Thyroid gland (tissue), 4 donors: ENCODE data around the gene TIAM2.

Experiments
- POLR2A ChIP-seq, 2 donors: fragments of 450-650 bp; IDR thresholded peaks; one replicate each; pipeline ENCODE4 v1.6.1; 2017; ENCODE audit warnings: antibody characterized with exemption in 2 of 2, mild to moderate bottlenecking in 2 of 2, moderate library complexity in 1 of 2
- TF ChIP-seq, protein P1 (sequence below), 6 experiments: fragments of 200-600 bp in 3 of 6; fragments of 450-650 bp in 3 of 6; sonication (generic) in 3 of 6; IDR thresholded peaks; one replicate each; pipeline ENCODE4 v1.5.1; 2016 to 2019; ENCODE audit warnings: antibody characterized with exemption in 6 of 6, mild to moderate bottlenecking in 2 of 6, inconsistent platforms in 1 of 6, moderate library complexity in 1 of 6

DNA sequence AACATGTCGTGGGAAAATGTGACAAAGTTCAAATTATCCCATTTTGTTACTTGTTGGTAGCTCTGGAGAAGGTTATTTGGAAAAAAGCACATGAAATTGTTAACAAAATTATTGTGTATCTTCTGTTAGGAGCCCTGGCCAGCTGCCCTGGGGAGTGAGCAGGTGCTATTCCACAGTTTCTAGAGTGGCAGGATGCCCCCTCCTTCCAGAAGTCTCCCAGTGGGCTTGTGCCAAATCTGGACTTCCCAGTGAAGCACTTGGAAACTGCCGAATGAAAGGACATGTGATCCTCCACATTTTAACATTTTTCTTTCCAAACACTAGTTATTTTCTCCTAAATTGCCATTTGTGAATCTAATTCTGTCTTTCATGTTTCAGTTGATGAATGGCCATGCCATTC is 201.8 kb downstream of the TIAM2 start:
- TF ChIP-seq, protein P1, sequence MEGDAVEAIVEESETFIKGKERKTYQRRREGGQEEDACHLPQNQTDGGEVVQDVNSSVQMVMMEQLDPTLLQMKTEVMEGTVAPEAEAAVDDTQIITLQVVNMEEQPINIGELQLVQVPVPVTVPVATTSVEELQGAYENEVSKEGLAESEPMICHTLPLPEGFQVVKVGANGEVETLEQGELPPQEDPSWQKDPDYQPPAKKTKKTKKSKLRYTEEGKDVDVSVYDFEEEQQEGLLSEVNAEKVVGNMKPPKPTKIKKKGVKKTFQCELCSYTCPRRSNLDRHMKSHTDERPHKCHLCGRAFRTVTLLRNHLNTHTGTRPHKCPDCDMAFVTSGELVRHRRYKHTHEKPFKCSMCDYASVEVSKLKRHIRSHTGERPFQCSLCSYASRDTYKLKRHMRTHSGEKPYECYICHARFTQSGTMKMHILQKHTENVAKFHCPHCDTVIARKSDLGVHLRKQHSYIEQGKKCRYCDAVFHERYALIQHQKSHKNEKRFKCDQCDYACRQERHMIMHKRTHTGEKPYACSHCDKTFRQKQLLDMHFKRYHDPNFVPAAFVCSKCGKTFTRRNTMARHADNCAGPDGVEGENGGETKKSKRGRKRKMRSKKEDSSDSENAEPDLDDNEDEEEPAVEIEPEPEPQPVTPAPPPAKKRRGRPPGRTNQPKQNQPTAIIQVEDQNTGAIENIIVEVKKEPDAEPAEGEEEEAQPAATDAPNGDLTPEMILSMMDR (IDR thresholded peaks at IDR 0.05) = no peak
- TF ChIP-seq POLR2A (IDR thresholded peaks at IDR 0.05) = no peak
